HG03460 (cell line): Measurements from ENCODE around the gene CORIN.
"Not testable (repeated sequence)": the region's sequence is repeated elsewhere in the genome, so short reads cannot be mapped to it uniquely, and the experiment has no call there.

ENCODE experiments used
- ATAC-seq: cut with Tn5 transposase; IDR thresholded peaks from one replicate; pipeline ENCODE4 v1.9.1; 2021; ENCODE audit not compliant: unreplicated experiment

The CORIN gene

DNA sequence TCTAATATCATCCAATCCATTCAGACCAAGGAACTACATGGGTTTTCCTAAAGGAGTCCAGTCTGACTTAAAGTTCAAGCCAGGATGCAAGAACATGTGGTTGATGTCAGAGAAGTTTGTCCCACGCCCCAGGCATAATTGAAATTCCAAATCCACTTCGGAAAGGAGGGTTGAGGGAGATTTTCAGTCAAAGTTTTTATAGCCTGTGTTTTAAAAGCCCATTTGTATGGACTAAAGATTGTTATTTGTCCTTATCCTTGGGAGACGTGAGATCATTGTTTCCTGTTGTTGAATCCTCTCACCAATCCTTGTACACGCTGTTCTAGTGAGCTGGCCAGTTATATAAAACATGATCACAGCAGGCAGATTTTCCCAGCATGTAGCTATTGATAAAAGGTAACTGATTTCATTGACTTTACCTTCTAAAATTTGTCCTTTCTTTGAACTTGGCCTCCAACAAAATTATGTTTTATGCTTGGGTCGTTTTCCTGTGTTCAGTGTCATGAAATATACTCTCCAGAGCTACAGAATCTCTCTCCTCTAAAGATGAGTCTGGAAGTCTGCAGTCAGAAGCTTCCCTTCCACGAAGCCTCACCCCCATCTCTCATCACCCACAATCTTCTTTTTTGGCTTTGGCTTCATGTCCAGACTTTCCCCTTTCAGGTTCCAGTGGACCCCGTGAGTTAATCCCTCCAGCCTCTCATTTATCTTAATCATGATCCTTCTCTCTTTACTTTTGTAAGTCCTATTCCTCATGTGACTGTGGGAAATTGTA lies 259.9 kb downstream of the CORIN start:
- ATAC-seq: no peak

DNA sequence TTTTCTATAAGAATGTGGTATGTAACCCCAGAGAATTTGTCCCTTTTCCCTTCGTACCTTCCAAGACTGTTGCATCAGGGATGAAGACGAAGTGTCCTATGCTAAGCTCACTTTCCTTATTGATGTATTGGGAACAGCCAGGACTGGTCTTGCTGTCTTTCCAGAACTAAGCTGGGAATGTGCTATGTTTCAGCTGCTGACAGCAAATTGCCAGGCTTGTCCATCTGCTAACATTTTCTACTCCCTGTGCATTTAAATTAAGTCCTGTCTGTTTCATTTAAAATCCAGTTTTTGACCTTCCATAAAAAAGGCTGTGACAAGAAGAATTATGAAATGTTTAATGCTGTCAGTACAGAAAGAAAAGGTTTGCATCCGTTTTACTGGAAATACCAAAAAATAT lies 264.9 kb downstream of the CORIN start:
- ATAC-seq: no peak

DNA sequence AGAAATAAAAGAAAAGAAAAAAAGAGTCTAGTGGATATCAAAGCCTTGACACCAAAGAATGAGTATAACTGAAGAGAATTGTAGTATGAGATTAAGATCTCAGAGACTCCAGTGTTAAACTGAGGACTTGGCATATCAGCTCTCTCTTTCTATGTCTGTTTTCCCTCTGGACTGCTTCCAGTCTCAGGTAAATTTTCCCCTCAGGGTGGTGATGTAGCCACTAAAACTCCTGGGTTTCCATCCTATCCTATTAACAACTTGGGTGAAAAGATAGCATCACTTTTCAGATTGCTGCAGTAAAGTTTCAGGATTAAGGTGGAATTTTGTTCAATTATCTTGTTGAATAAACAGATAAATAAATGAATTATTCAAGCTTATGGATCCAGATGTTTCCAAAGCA lies 267.1 kb downstream of the CORIN start:
- ATAC-seq: no peak

DNA sequence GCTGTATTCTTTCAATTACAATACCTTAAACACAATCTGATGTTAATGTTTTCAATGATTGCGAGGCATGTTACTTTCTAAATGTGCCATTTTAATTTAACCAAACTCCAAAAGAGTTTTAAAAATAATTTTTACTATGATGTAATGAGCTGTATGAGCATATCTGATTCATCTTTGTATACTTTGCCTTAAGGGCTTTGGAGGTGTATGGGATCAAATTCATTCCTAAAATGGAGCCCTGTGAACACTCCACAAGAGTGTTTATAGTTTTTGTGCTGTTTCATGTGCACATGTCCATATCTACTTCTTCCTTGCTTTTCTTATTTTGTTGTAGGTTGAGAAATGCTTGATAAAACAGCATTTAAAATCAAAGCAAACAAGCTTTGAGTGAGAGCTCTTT lies 270.4 kb downstream of the CORIN start:
- ATAC-seq: no peak

DNA sequence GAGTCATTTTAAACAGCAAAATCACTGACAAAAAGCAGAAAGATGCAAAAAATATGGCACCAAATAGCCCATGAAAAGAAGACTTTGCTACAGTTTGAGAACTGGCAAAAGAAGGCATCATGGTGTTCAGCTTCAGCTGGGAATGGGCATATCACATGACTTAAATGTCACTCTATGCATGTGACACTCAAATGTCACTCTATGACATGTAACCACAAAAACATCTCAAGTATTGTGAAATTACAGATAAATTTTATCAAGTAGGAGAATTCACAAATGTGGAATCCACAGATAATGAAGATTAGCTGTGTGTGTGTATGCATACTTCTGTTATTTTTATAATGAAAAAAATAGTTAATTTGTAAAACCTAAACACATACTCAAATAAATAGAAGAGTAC lies 270.9 kb downstream of the CORIN start:
- no peak for ATAC-seq

DNA sequence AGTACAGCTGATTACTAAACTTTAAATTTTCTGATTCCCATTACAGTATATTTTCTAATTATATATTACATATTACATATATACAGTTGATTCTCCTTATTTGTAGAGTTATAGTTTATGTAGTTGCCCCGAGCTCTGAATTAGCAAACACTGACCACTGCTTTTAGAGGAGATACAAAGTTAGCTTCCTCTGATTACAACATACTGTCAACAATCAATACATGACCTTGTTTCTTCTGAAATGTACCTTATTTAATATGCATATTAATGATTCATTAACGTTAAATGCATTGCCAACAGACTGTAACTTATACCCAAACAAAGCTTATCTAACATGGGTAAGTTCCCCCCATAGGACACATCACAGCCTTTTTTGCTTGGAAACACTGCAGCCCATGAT lies 271.3 kb downstream of the CORIN start:
- no peak for ATAC-seq

DNA sequence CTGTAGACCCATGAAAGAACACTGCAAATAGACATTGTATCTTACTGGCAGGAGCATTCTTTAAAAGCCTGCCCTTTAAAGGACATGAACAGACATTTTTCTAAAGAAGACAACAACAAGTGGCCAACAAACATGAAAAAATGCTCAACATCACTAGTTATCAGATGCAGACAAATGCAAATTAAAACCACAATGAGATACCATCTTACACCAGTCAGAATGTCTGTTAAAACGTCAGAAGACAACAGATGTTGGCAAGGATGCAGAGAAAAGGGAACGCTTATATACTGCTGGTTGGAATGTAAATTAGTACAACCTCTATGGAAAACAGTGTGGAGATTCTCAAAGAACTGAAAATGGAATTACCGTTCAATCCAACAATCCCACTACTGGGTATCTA lies 275.6 kb downstream of the CORIN start:
- ATAC-seq: no peak

DNA sequence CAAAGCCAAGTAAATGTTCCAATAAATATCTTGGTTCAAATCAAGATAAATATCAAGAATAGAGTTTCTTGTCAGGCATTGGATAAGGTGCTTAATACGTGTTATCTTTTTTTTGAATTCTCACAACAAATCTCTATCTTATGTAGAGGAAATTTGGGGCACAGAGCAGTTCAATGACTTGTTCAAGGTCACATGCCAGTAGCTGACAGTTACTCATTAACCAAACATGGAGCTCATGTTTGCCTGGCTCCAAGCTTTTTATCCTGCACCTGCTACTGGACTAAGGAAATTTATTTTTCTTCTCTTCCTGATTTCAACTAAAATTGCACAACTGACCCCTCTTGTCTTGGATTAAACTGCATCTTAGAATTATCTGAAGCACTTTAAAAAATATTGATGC lies 276.5 kb downstream of the CORIN start:
- no peak for ATAC-seq

DNA sequence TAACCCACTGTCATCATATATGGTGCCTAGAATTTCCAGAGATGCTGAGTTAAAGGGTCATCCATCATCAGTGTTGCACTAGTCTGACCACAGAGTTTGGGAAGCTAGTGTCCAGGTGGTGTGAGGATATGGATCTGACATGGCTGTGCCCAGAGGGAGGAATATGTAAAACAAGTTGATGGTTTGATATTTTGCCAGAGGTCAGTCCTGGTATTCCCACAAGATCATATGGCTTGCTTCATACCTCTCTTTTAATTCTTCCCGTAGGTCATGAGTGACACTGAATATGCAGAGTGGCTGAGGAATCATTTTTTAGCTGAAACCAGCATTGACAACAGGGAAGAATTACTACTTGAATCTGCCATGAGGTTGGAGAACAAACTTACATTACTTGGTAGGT lies 277.2 kb downstream of the CORIN start:
- no peak for ATAC-seq

DNA sequence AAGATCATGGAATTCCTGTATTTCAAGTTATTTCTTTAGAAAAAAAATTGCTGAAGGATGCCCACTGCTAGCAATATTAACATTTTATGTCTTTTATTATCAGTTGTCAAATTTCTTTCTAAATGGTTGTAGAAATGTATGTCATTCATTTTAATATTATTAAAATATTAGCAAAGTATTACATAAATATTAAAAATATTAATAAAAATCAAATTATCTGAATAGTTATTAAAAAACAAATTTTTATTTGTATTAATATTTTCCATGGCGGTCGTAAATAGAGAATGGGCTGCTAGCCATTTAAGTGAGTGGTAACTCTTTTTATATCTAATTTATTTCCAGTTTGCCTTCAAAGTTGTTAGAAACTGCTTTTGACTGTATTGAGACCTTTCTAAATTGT lies 280.6 kb downstream of the CORIN start:
- ATAC-seq: no peak

DNA sequence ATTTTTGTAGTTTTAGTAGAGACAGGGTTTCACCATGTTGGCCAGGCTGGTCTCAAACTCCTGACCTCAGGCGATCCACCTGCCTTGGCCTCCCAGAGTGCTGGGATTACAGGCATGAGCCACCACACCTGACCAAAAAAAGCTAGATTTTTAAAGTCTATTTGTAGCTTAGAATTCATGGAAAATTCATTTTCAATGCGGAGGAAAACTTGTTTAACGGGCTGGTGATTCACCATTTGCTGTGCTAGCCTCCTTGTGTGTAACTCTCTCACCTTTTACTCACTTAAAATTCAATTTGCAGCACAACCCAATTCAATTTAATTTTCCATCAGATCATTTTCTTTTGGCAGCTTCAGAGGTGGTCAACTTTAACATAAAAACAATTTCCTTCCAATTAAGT lies 281.9 kb downstream of the CORIN start:
- ATAC-seq: not testable (repeated sequence)

DNA sequence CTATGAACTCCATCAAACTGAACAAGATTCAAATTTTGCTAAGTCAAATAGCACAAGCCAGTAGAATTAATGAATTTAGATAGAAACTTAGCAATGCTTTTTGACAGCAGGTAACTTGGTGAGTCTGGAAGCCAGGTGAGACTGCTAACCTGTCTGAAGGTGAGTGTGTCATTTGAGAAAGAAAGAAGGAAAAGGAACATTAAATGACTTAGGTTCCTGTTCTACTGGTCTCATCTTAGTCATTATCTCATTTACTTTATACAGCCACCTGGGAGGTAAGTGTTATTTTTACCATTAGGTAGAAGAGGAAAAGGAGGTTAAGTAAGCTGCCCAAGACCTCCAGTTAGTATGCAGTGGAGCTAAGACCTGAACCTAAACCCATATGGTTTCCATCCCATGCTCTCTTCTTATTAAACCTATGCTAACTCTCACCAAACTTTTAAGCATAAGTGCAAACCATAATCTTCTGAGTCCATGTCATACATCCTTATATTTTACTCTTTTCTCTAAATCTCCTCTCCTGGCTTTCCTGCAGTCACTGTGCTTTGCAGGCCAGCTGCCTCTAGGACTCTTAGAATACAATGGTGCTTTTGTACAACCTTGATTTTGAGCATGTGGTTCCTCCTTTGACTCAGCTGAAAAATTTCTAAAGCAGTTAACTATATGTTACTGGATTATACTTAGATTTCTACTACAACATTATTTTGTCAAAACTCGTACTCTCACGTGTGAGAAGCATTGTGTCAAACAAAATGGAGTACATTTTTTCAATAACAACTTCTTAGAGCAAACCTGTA lies 284.3 kb downstream of the CORIN start:
- ATAC-seq: no peak

DNA sequence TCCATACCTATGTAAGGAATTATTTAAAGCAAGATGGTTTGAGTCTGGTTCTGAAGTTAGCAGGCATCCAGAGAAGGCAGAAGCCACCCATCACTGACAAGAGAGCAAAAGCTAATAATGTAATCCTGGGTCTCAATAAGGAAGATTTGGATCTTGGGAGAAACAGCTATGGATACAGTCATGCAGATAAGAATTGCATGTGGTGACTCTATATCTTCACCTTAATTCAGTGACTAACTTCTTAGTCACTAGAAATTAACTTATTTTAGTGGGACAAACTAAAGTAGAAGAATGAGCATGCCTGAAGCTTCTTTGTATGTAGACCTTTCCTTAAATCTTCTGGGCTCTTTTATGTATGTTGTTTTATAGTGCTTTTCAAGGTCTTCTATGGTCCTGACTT lies 286.2 kb downstream of the CORIN start:
- no peak for ATAC-seq

DNA sequence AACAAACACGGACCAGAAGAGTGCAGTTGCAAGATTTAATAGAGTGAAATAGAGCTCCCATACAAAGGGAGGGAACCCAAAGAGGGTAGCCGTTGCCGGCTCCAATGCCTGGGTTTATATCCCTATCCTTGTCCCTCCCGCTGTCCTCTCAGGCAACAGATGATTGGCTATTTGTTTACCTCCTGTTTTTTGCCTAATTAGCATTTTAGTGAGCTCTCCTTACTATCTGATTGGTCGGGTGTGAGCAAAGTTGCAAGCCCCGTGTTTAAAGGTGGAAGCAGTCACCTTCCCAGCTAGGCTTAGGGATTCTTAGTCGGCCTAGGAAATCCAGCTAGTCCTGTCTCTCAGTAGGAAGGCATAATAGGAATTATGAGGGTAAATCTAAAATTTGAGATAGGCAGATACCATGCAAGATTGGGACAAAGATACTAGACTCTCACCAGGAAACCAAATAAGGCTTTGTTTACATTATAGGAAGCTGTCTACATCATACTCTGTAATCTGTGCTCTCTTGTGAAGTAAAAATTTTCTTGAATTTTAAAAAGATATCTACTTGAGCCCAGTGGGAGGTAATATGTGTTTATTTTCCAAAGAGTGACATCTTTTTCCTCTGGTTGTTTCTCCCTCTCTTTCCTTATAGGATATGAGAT lies 286.8 kb downstream of the CORIN start:
- ATAC-seq: no peak

DNA sequence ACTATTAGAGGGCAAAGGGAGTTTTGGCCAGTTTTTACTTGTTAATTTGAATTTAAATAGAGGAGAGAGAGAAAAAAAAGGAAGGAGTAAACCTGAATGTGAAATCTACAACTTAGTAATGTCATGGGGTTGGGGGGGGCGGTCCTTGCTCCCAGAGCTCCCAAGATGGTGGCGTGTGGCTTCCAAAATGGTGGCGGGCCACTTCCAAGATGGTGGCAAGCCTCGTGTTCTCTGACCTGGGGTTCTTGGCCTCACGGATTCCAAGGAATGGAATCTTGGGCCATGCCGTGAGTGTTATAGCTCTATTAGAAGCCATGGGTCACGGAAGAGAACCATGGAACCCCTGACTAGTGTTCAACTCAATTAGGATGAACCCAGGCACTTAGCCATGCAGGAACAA lies 287.5 kb downstream of the CORIN start:
- not testable (repeated sequence) for ATAC-seq
